Measurements from ENCODE around the gene SPTB.
"Not testable (repeated sequence)": the region's sequence is repeated elsewhere in the genome, so short reads cannot be mapped to it uniquely, and the experiment has no call there.

SPTB gene

GRCh38 chr14:64806202-64806861, 73.4 kb downstream of the SPTB start:
- Histone ChIP-seq H3K4me2 (ENCODE audit: low read length) (no peak overlapping the region), H3K9me3 (ENCODE audit: insufficient read depth, low read length) (no peaks in the 10 kb centered on the region), H2AFZ (ENCODE audit: low read depth, low read length) (no peak overlapping the region), H4K20me1 (ENCODE audit: insufficient read depth, low read length) (no peaks in the 10 kb centered on the region), H3K4me3 (ENCODE audit: low read length) (no peak overlapping the region), H3K4me1 (ENCODE audit: low read length) (peaks cover 5% of the 10 kb centered on the region; the same call in 1 of the 2 replicates), H3K9ac (ENCODE audit: low read length) (no peak overlapping the region), H3K27ac (ENCODE audit: low read length) (no peak overlapping the region), H3K27me3 (ENCODE audit: low read depth, low read length) (0 out of 2 replicates have a peak, but pooled peaks cover 2% of the 10 kb centered on the region), H3K79me2 (ENCODE audit: low read length) (no peaks in the 10 kb centered on the region), H3K36me3 (replicated peaks; ENCODE audit: low read depth, low read length) (no peaks in the 10 kb centered on the region)
- TF ChIP-seq CTCF (IDR thresholded peaks at IDR 0.05; ENCODE audit: low read depth, low read length) (no peak), EZH2phosphoT487 (IDR thresholded peaks at IDR 0.05; ENCODE audit: low read depth) (no peak)

DNA sequence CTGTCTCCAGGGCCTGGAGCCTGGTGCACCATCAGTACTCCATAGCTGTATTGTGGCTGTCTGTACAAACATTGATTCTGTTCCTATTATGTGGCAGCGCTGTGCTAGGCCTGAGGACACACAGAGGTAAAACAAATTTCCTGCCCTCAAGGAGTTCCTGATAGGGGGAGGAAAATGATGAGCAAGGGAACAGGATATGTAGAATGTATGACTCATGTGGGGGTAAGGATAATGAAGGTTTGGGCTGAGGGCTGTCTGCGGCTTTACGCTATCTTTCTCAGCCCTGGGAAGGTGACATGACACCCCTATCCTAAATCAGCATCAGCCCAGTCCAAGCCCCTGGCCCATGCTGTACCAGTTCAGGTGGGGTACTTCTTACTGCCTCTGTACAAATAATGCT, 74.1 kb downstream of the SPTB start:
- not testable (repeated sequence) for H3K4me1 ChIP-seq (ENCODE audit: low read length); H3K27me3 ChIP-seq (ENCODE audit: low read depth, low read length); H3K27ac ChIP-seq (ENCODE audit: low read length); H3K9ac ChIP-seq (ENCODE audit: low read length); H3K4me2 ChIP-seq (ENCODE audit: low read length); H3K9me3 ChIP-seq (ENCODE audit: insufficient read depth, low read length); H3K4me3 ChIP-seq (ENCODE audit: low read length); H2AFZ ChIP-seq (ENCODE audit: low read depth, low read length); H3K79me2 ChIP-seq (ENCODE audit: low read length); H3K36me3 ChIP-seq (replicated peaks; ENCODE audit: low read depth, low read length); H4K20me1 ChIP-seq (ENCODE audit: insufficient read depth, low read length)

- Histone ChIP-seq H2AFZ (ENCODE audit: low read depth, low read length) (no peak overlapping the region), H3K79me2 (ENCODE audit: low read length) (no peaks in the 10 kb centered on the region), H4K20me1 (ENCODE audit: insufficient read depth, low read length) (no peaks in the 10 kb centered on the region), H3K36me3 (replicated peaks; ENCODE audit: low read depth, low read length) (no peaks in the 10 kb centered on the region), H3K27ac (ENCODE audit: low read length) (no peak overlapping the region), H3K4me1 (ENCODE audit: low read length) (peaks cover 5% of the 10 kb centered on the region; the same call in 1 of the 2 replicates), H3K4me3 (ENCODE audit: low read length) (no peak overlapping the region), H3K9ac (ENCODE audit: low read length) (no peak overlapping the region), H3K4me2 (ENCODE audit: low read length) (no peak overlapping the region), H3K9me3 (ENCODE audit: insufficient read depth, low read length) (no peaks in the 10 kb centered on the region), H3K27me3 (ENCODE audit: low read depth, low read length) (0 out of 2 replicates have a peak, but pooled peaks cover 2% of the 10 kb centered on the region)
- no peak for TF ChIP-seq CTCF (IDR thresholded peaks at IDR 0.05; ENCODE audit: low read depth, low read length)
- TF ChIP-seq EZH2phosphoT487 (IDR thresholded peaks at IDR 0.05; ENCODE audit: low read depth) = no peak
Observed at GRCh38 chr14:64804754-64805260, 74.9 kb downstream of the SPTB start.

DNA sequence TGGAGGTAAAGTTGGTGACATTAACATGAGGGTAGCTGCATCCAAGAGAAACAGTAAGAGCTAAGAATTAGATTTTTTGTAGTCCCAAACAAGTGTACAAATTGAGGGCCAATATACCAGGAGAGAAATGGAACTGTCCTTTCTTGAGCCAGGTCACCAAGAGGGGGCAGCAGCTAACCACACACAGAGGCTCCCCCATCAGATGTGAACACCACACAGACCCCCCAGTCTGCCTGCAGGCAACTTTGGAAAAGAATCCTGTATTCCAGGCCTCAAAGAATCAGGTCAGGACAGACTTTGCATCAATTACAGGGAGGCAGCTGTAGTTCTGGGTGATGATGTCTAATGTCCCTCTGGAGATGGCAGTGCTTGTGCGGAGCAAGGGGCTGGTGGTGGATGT, 77.9 kb downstream of the SPTB start:
- no peaks in the 10 kb centered on the region for H4K20me1 ChIP-seq (ENCODE audit: insufficient read depth, low read length)
- H3K79me2 ChIP-seq (ENCODE audit: low read length) = no peaks in the 10 kb centered on the region
- no peaks in the 10 kb centered on the region for H3K36me3 ChIP-seq (replicated peaks; ENCODE audit: low read depth, low read length)
- H3K9me3 ChIP-seq (ENCODE audit: insufficient read depth, low read length) = no peaks in the 10 kb centered on the region
- no peak overlapping the region for H2AFZ ChIP-seq (ENCODE audit: low read depth, low read length)
- no peak overlapping the region for H3K9ac ChIP-seq (ENCODE audit: low read length)
- peaks cover 13% of the 10 kb centered on the region for H3K4me1 ChIP-seq (ENCODE audit: low read length)
- H3K4me2 ChIP-seq (ENCODE audit: low read length) = no peak overlapping the region
- 0 out of 2 replicates have a peak, but pooled peaks cover 2% of the 10 kb centered on the region for H3K27me3 ChIP-seq (ENCODE audit: low read depth, low read length)
- no peak overlapping the region for H3K4me3 ChIP-seq (ENCODE audit: low read length)
- no peak overlapping the region for H3K27ac ChIP-seq (ENCODE audit: low read length)
- peak; percentile 64 for TF ChIP-seq CTCF (IDR thresholded peaks at IDR 0.05; ENCODE audit: low read depth, low read length)
- no peak for TF ChIP-seq EZH2phosphoT487 (IDR thresholded peaks at IDR 0.05; ENCODE audit: low read depth)
